ENCODE measurements around the gene KCTD16. TPM values are rescaled to one million over a fixed set of nuclear protein-coding genes. Genes with fewer than 3 reads are reported as not detected.

KCTD16 gene
- total RNA-seq, 1 donor from 2014 or later, result 0.64 TPM

DNA sequence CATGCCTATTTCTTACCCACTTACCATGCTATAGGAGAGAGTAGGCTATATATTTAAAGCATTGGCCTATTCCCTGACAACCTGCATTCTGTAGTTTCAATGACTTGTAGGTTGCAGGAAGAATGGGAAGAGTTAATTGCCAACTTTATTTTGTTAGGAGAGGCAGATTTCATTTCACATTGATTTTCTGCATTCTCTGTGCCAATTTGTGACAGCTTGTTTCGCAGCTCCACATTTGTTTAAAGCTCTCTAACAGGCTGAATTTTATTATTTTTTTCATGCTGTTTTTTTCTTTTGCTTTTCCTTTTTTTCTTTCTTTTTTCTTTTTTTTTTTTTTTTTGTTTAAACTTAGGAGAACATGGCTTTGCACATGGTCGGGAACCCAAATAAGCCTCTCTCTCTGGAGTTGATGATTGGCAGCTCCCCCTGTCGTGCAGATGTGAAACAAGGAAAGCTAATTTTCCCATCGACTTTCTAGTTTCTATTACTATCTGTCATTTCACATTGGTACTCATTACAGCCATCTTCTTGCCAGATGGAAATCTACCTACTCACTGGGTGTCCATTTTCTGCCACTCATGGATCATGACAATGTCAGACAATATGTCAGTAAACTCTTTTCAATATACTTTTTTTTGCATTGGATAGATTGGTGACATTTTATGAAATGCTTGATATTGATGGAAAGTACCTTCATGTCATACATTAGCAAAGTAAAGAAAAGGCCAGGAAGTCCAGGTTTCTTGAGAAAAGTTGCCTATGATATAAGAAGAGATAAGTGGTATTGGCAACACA lies 223.2 kb downstream of the KCTD16 start:
- no peak for DNase-seq (ENCODE audit: low read depth)

DNA sequence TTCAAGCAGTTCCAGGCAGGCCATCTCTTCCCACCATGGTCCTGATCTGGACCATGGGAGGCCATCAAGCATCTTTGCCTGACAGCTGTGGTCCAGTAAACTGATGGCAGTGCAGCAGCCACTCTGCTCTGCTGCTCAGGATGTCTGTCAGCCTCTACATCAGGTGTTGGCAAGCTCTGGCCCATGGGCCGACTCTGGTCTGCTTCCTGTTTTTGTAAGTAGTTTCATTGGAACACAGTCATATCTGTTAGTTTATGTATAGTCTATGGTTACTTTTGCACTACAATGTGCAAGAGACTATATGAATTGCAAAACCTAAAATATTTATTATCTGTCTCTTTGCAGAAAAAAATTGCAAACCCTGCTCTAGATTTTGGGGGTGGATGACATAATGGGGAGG lies 225.0 kb downstream of the KCTD16 start:
- DNase-seq (ENCODE audit: low read depth), result no peak

- DNase-seq (ENCODE audit: low read depth), result no peak
Observed at GRCh38 chr5:144403058-144403457, 232.4 kb downstream of the KCTD16 start.

- DNase-seq (ENCODE audit: low read depth), result no peak
Observed at GRCh38 chr5:144403817-144404420, 233.2 kb downstream of the KCTD16 start.

- no peak for DNase-seq (ENCODE audit: low read depth)
Observed at GRCh38 chr5:144404672-144405071, 234.0 kb downstream of the KCTD16 start.

GRCh38 chr5:144405991-144406390 lies 235.3 kb downstream of the KCTD16 start:
- no peak for DNase-seq (ENCODE audit: low read depth)

GRCh38 chr5:144406442-144406841 lies 235.8 kb downstream of the KCTD16 start:
- no peak for DNase-seq (ENCODE audit: low read depth)

DNA sequence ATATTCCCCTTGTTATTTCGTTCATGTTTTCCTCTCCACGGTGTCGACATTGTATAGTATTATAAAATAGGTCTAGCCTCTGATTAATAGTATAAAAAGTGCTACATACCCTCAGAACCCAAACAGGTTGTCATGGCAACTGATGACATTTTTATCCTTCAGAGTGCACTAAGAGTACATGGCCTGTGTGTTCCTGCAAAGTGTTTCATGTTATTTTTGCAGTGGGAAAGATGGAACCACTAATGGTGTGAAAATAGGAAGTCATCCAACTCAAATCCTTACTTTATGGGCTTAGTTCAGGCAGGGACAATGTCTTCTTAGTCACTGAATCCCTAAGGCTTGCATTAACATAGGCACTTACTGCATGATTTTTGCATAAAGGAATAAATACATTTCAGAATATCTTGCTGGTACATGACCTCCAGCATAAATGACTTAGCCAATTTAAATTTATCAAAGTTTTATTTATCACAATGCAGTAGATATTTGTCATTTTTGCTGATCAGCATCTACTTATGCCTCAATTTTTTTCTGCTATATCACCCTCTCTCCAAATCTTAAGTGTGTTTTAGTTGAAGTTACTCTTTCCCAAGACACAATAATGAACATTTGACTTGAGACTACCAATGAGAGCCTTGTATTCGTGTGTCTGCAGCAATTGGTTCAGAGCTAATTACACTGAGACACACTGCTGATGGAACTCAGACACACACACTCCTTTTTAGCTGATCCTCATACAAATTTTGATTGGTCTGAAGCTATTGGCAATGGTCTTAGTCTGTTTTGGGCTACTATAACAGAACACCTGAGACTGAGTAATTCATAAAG lies 243.7 kb downstream of the KCTD16 start:
- DNase-seq (ENCODE audit: low read depth), result no peak

GRCh38 chr5:144416196-144416595 lies 245.5 kb downstream of the KCTD16 start:
- DNase-seq (ENCODE audit: low read depth), result no peak

GRCh38 chr5:144418719-144419118 lies 248.0 kb downstream of the KCTD16 start:
- DNase-seq (ENCODE audit: low read depth), result no peak

DNA sequence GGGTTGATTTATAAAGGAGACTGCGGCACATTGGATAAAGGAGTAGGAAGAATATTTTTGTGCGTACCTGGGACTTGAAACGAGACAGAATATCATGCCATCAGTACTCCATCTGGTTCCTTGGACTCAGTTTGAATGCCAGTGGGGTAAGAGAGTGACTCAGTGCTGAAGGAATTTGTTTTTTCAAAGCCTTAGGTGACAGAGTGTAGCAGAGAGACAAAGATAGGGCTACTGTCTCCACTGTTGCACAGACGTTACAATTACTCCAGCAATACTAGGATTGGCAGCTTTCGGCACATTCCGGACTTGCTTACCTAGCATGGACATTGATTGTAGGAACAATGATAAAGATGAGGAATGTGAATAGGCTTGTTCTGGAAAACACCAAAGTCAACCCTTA lies 250.7 kb downstream of the KCTD16 start:
- peak; percentile 54 for DNase-seq (ENCODE audit: low read depth)

- peak; percentile 9 for DNase-seq (ENCODE audit: low read depth)
Observed at GRCh38 chr5:144422018-144422727, 251.5 kb downstream of the KCTD16 start.

GRCh38 chr5:144427866-144428265 lies 257.2 kb downstream of the KCTD16 start:
- peak; percentile 75 for DNase-seq (ENCODE audit: low read depth)

GRCh38 chr5:144428326-144428725 lies 257.7 kb downstream of the KCTD16 start:
- DNase-seq (ENCODE audit: low read depth), result no peak

DNA sequence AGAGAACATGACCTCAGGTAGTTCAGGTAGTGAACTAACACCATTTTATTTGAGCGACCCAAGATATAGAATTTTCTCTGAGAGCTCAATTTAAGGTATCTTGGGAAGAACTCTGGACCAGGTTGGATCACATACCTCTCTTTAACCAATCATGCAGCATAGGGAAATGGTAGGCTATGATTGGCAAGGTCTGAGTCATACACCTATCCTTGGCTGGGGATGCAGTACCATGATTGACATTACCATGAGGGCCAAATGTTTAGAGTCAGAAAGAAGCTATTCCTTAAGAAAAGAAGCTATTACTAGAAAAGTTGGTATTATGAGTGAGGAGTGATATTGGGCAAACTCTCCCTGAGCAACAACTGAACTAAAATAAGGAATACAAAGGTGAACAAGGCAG lies 258.7 kb downstream of the KCTD16 start:
- DNase-seq (ENCODE audit: low read depth), result no peak

GRCh38 chr5:144429905-144430304 lies 259.2 kb downstream of the KCTD16 start:
- DNase-seq (ENCODE audit: low read depth), result no peak

- DNase-seq (ENCODE audit: low read depth), result no peak
Observed at GRCh38 chr5:144433140-144433822, 262.6 kb downstream of the KCTD16 start.

DNA sequence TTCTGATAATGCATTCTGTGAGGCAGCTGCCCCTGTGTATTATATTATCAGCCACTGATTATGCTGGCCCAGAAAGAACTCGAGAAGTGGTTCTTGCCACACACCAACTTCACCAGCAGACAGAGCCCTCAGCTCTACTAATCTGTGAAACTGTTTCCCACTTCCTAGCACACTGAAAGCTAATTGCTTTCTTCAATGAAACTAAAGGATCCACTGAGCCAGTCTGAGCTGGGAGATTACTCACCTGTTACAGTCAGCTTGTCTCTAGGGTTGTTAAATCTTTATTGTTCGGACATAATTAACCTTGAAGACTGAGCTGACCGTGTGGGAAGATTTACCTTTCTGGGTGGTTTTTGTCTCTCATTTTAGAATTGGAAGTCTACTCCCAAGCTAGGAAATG lies 263.2 kb downstream of the KCTD16 start:
- DNase-seq (ENCODE audit: low read depth), result peak; percentile 6

DNA sequence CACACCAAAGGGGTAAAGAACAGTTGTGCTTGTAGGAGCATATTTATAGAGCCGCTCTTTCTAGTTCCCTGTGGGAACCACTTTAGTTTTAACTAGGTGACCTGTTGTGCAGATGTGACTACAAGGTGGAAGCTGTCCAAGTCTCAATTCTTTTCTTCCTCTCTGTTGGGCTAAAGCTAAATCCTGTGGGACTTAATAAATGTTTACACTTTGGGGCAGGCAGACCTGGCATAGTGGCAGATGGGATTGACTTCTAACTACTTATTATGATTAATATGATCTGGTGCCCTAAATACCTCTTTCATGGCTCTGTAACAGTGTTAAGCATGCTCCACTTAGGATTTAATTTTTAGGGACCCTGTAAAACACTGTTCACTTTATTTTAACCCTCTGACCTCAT lies 265.3 kb downstream of the KCTD16 start:
- DNase-seq (ENCODE audit: low read depth), result no peak

DNA sequence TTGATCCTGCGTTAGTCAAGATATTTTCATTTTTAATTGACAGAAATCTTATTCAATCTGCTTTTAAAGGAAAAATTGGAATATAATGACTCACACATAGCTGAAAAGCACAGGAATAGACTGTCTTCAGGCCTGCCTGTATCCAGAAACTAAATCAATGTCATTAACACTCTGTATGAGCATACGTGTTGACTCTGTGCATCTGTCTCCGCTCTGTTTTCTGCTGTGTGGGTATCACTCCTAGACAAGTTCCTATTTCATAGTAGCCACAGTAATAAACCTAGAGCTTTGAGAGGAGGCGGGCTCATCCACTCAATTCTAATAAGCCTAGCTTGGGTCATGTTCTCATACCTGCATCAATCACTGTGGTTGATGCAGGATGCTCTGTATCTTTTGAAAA lies 267.6 kb downstream of the KCTD16 start:
- no peak for DNase-seq (ENCODE audit: low read depth)

GRCh38 chr5:144448457-144448856 lies 277.8 kb downstream of the KCTD16 start:
- DNase-seq (ENCODE audit: low read depth), result no peak
